Dendritic cell treated with granulocyte-macrophage colony-stimulating factor and Interleukin-4, amounts not matched to agents 40 ng/mL and 50 ng/mL, for 4 days (primary cell): ENCODE measurements around the gene HELZ.
"Not testable (repeated sequence)": the region's sequence is repeated elsewhere in the genome, so short reads cannot be mapped to it uniquely, and the experiment has no call there.

ENCODE experiments used
- H3K27ac Mint-ChIP-seq: one replicate; pipeline ENCODE4 v1.8.0; 2022; ENCODE audit warnings: mild to moderate bottlenecking, mixed read lengths
- H3K27me3 Mint-ChIP-seq: one replicate; pipeline ENCODE4 v1.8.0; 2022; ENCODE audit warnings: mild to moderate bottlenecking, mixed read lengths
- H3K36me3 Mint-ChIP-seq: one replicate; pipeline ENCODE4 v1.8.0; 2022; ENCODE audit warnings: low read depth, mixed read lengths
- H3K4me1 Mint-ChIP-seq: one replicate; pipeline ENCODE4 v1.8.0; 2022; ENCODE audit warnings: low read depth, mixed read lengths
- H3K4me3 Mint-ChIP-seq: one replicate; pipeline ENCODE4 v1.8.0; 2022; ENCODE audit warnings: mild to moderate bottlenecking, moderate library complexity, mixed read lengths
- H3K9me3 Mint-ChIP-seq: one replicate; pipeline ENCODE4 v1.8.0; 2022; ENCODE audit warnings: mixed read lengths
- intact Hi-C: fragments of 100-400 bp; cut with micrococcal nuclease; formaldehyde crosslinking; loops from one replicate; pipeline ENCODE4 v1.15.0; 2022

HELZ gene

GRCh38 chr17:67245073-67245693 lies at the start of gene HELZ:
HELZ (minus strand) TSS chr17:67245196; CDS start chr17:67218804, 26,392 bp downstream.
- Mint-ChIP-seq H3K27me3 (peaks cover 6% of the 10 kb centered on the region), H3K36me3 (peaks cover 29% of the 10 kb centered on the region), H3K4me1 (peaks cover 50% of the 10 kb centered on the region), H3K27ac (peak within 1 kb of the TSS; percentile 86), H3K9me3 (no peaks in the 10 kb centered on the region), H3K4me3 (peak within 1 kb of the TSS; percentile 87)
- intact Hi-C loops, result loop anchor here (2.0 to 10.0 kb wide), 2 partner anchors 48 to 100 kb away; no protein-coding TSS in a partner anchor

GRCh38 chr17:67293251-67294203 lies 48.5 kb upstream of the HELZ start:
- Mint-ChIP-seq H3K4me3 (peak overlapping the region; percentile 73), H3K4me1 (peaks cover 22% of the 10 kb centered on the region), H3K9me3 (no peaks in the 10 kb centered on the region), H3K36me3 (no peaks in the 10 kb centered on the region), H3K27me3 (no peaks in the 10 kb centered on the region), H3K27ac (peak overlapping the region; percentile 50)
- intact Hi-C loops, result loop anchor here (1.0 to 2.0 kb wide), 2 partner anchors 49 to 72 kb away; partner anchors contain the start of gene HELZ

GRCh38 chr17:67290711-67291291 lies 45.8 kb upstream of the HELZ start:
- Mint-ChIP-seq H3K27ac (no peak overlapping the region), H3K27me3 (no peaks in the 10 kb centered on the region), H3K4me1 (peaks cover 22% of the 10 kb centered on the region), H3K36me3 (no peaks in the 10 kb centered on the region), H3K4me3 (no peak overlapping the region), H3K9me3 (no peaks in the 10 kb centered on the region)
- intact Hi-C loops, result no loop called here

GRCh38 chr17:67290244-67290643 lies 45.2 kb upstream of the HELZ start:
- Mint-ChIP-seq H3K36me3 (no peaks in the 10 kb centered on the region), H3K4me3 (no peak overlapping the region), H3K4me1 (peaks cover 22% of the 10 kb centered on the region), H3K27ac (peak overlapping the region; percentile 62), H3K27me3 (no peaks in the 10 kb centered on the region), H3K9me3 (no peaks in the 10 kb centered on the region)
- intact Hi-C loops, result no loop called here

- peak overlapping the region; percentile 10 for H3K4me3 Mint-ChIP-seq
- intact Hi-C loops, result no loop called here
- H3K9me3 Mint-ChIP-seq, result no peaks in the 10 kb centered on the region
- H3K36me3 Mint-ChIP-seq, result no peaks in the 10 kb centered on the region
- H3K4me1 Mint-ChIP-seq, result peaks cover 22% of the 10 kb centered on the region
- H3K27ac Mint-ChIP-seq, result peak overlapping the region; percentile 62
- H3K27me3 Mint-ChIP-seq, result no peaks in the 10 kb centered on the region
Observed at GRCh38 chr17:67289181-67289876, 44.3 kb upstream of the HELZ start.

GRCh38 chr17:67286826-67287225 lies 41.8 kb upstream of the HELZ start:
- H3K27me3 Mint-ChIP-seq, H3K36me3 Mint-ChIP-seq, H3K9me3 Mint-ChIP-seq, H3K4me3 Mint-ChIP-seq, H3K27ac Mint-ChIP-seq, intact Hi-C loops: not testable (repeated sequence)
- H3K4me1 Mint-ChIP-seq, result peaks cover 24% of the 10 kb centered on the region

- no peak overlapping the region for H3K4me3 Mint-ChIP-seq
- intact Hi-C loops, result no loop called here
- peaks cover 33% of the 10 kb centered on the region for H3K4me1 Mint-ChIP-seq
- no peaks in the 10 kb centered on the region for H3K27me3 Mint-ChIP-seq
- peak overlapping the region; percentile 30 for H3K27ac Mint-ChIP-seq
- no peaks in the 10 kb centered on the region for H3K36me3 Mint-ChIP-seq
- H3K9me3 Mint-ChIP-seq, result no peaks in the 10 kb centered on the region
Observed at GRCh38 chr17:67285360-67285759, 40.4 kb upstream of the HELZ start.

GRCh38 chr17:67283731-67284516 lies 38.9 kb upstream of the HELZ start:
- H3K27ac Mint-ChIP-seq, result peak overlapping the region; percentile 31
- intact Hi-C loops, result no loop called here
- H3K9me3 Mint-ChIP-seq, result no peaks in the 10 kb centered on the region
- H3K27me3 Mint-ChIP-seq, result no peaks in the 10 kb centered on the region
- no peaks in the 10 kb centered on the region for H3K36me3 Mint-ChIP-seq
- no peak overlapping the region for H3K4me3 Mint-ChIP-seq
- peaks cover 21% of the 10 kb centered on the region for H3K4me1 Mint-ChIP-seq

- Mint-ChIP-seq H3K36me3 (no peaks in the 10 kb centered on the region), H3K27ac (no peak overlapping the region)
- intact Hi-C loops, result no loop called here
Observed at GRCh38 chr17:67281743-67282142, 36.7 kb upstream of the HELZ start.

GRCh38 chr17:67281053-67281452 lies 36.1 kb upstream of the HELZ start:
- intact Hi-C loops, result no loop called here
- H3K27me3 Mint-ChIP-seq, result no peaks in the 10 kb centered on the region
- no peaks in the 10 kb centered on the region for H3K36me3 Mint-ChIP-seq
- no peaks in the 10 kb centered on the region for H3K9me3 Mint-ChIP-seq
- no peak overlapping the region for H3K4me3 Mint-ChIP-seq
- peaks cover 20% of the 10 kb centered on the region for H3K4me1 Mint-ChIP-seq
- H3K27ac Mint-ChIP-seq, result no peak overlapping the region

More at GRCh38 chr17:67281743-67282142, 36.7 kb upstream of the HELZ start:
- Mint-ChIP-seq H3K9me3 (no peaks in the 10 kb centered on the region), H3K4me3 (no peak overlapping the region), H3K4me1 (peaks cover 20% of the 10 kb centered on the region), H3K27me3 (no peaks in the 10 kb centered on the region)

- no peaks in the 10 kb centered on the region for H3K9me3 Mint-ChIP-seq
- intact Hi-C loops, result no loop called here
- peaks cover 20% of the 10 kb centered on the region for H3K4me1 Mint-ChIP-seq
- H3K27me3 Mint-ChIP-seq, result no peaks in the 10 kb centered on the region
- H3K27ac Mint-ChIP-seq, result no peak overlapping the region
- no peak overlapping the region for H3K4me3 Mint-ChIP-seq
- no peaks in the 10 kb centered on the region for H3K36me3 Mint-ChIP-seq
Observed at GRCh38 chr17:67280279-67280678, 35.3 kb upstream of the HELZ start.

GRCh38 chr17:67279115-67279514 lies 34.1 kb upstream of the HELZ start:
- Mint-ChIP-seq H3K36me3 (no peaks in the 10 kb centered on the region), H3K4me3 (no peak overlapping the region), H3K27ac (no peak overlapping the region), H3K27me3 (no peaks in the 10 kb centered on the region), H3K9me3 (no peaks in the 10 kb centered on the region), H3K4me1 (peaks cover 20% of the 10 kb centered on the region)
- intact Hi-C loops, result no loop called here

- intact Hi-C loops, result no loop called here
- Mint-ChIP-seq H3K27ac (no peak overlapping the region), H3K9me3 (no peaks in the 10 kb centered on the region), H3K4me3 (no peak overlapping the region), H3K4me1 (peaks cover 12% of the 10 kb centered on the region), H3K27me3 (no peaks in the 10 kb centered on the region), H3K36me3 (no peaks in the 10 kb centered on the region)
Observed at GRCh38 chr17:67278363-67278762, 33.4 kb upstream of the HELZ start.
